GM21360 (cell line): ENCODE results near the gene SNPH.

Source experiments
- ATAC-seq: cut with Tn5 transposase; IDR thresholded peaks from one replicate; pipeline ENCODE4 v1.9.1; 2021; ENCODE audit warnings: mild to moderate bottlenecking, moderate library complexity; ENCODE audit not compliant: unreplicated experiment

Gene SNPH

DNA sequence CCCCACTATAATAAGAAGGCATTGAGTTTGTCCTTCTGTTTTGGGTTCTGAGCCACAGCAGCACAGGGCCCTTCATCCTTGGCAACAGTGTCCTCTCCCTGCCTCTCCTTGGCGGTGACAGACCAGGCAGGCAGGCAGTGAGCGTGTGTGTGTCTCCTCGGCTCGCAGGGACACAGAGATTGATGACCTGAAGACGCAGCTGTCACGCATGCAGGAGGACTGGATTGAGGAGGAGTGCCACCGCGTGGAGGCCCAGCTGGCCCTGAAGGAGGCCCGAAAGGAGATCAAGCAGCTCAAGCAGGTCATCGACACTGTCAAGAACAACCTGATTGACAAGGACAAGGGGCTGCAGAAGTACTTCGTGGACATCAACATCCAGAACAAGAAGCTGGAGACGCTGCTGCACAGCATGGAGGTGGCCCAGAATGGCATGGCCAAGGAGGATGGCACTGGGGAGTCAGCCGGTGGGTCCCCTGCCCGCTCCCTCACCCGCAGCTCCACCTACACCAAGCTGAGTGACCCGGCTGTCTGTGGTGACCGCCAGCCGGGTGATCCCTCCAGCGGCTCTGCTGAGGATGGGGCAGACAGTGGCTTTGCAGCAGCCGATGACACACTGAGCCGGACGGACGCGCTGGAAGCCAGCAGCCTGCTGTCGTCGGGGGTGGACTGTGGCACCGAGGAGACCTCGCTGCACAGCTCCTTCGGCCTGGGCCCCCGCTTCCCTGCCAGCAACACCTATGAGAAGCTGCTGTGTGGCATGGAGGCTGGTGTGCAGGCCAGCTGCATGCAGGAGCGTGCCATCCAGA is 38.8 kb downstream of the SNPH start:
- ATAC-seq: no peak

DNA sequence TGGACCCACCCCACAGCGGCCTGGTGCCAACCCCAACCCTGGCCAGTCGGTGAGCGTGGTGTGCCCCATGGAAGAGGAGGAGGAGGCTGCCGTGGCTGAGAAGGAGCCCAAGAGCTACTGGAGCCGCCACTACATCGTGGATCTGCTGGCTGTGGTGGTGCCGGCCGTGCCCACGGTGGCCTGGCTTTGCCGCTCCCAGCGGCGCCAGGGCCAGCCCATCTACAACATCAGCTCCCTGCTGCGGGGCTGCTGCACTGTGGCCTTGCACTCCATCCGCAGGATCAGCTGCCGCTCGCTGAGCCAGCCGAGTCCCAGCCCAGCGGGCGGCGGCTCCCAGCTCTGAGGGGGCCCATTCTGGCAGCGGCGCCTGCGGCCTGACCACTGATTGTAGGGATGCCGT is 39.6 kb downstream of the SNPH start:
- ATAC-seq: no peak

DNA sequence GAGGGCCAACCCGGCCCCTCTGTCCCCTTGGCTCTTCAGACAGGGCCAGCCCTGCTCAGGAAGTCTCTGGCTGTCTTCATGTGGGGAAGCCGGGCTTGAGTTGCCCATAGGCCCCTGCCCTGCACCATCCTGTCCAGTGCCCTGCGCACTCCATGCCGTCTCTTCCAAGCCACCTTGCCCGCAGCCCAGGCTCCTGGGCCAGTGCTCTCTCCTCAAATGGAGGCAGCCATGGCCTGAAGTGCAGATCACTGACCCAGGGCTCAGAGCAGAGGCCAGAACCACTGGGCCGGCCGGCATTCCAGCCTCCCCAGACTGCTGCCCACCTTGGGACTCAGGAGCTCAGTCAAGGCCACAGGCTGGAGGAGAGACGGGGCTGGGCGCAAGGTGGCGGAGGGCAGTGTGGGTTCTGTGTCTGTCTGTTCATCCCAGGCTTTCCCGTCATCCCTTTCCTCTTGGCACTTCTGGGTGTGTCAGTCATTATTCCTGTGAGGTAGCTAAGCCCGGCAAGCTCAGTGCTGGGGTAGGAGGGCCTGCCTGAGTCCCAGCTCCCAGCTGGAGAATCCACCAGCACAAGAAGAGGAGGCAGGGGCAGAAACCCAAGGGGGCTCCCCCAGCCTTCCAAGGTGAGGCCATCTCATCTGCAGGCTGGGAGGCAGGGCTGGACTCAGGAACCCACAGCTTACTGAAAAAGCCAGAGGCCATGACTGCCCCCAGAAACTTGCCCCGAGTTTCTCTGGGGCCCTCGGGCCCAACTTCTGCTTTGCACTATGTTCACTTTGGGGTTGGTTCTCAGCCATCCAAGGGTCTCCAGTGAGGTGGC is 40.4 kb downstream of the SNPH start:
- ATAC-seq: no peak

DNA sequence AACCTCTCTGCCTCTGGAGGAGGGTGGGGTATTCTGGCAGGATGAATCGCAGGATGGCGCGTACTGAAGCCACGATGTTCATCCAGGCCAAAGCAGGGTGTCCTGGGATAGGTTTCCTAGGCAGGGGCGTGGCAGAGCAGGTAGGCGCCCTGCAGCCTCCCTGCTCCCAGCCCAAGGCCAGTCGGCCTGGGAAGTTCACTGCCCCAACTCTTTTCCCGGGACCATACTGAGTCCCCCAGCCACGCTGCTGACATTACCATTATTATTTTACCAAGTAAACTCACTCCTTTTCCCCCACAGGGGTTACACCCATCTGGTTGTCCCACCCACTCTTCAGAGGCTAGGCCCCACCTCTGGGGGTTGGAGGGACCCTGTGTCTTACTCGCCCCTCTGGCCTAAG is 41.1 kb downstream of the SNPH start:
- no peak for ATAC-seq

DNA sequence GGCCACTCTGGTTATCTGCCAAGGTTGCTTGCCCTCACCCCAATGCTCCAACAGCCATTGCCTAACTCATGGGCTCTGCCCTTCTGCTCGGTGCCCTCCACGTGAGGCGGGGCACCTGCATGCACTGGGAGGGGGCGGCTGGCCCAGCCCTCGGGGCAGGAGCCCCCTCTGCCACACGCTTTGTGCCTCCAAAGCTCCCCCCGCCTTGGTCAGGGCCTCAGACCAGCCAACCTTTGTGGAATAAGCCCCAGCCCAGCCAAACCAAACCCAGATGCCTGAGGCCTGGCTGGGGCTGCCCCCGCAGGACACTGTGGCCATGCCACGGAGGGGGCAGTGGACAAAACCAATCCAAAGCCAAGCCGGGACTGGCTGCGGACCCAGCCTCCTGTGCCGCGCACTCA is 41.5 kb downstream of the SNPH start:
- ATAC-seq: no peak

DNA sequence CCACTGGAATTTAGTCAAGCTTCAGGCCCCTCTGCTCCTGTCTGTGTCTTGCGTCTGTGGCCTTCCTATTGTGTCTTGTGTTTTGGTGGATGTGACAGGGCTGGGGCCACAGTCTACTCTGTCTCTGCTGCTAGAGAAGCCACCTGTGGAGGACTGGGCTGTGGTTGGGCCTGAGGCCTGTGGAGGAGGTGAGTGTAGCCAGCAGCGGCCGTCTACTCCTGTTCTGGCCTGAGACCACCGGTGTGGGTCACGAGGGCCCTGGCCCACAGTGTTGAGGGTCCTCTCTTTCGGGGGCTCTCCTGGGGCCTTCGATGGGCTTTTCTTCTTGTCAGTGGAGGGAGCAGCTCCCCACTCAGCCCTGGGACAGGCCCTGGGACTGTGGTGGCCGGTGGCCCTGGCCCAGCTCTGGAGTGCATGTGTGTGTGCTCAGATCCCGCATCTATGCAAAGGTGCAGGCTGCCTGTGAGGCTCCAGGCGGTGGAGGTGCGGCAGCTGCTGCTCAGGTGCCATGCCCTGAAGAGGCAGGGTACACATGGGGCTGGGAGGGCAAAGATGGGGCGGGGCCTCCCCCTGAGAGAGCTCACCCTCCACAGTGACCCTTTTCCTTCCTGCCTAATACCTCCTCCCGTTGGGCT is 42.1 kb downstream of the SNPH start:
- no peak for ATAC-seq

DNA sequence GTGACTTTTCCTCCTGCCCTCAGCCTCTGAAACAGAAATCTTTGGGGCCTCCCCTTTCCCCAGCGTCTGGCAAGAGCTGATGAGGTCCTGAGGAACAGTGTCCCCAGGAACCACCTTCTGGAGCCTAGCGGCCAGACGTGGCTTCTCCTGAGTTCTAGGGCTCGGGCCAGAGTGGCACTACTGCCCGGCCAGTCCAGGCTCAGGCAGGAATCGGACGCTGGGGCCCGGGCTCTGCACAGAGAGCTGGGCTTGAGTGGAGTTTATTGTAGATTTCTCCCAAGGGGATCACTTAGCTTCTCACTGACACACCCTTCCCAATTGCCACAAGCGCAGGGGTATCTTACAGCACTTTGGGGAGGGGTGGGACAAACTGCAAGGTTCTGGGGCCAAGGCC is 42.6 kb downstream of the SNPH start:
- no peak for ATAC-seq

DNA sequence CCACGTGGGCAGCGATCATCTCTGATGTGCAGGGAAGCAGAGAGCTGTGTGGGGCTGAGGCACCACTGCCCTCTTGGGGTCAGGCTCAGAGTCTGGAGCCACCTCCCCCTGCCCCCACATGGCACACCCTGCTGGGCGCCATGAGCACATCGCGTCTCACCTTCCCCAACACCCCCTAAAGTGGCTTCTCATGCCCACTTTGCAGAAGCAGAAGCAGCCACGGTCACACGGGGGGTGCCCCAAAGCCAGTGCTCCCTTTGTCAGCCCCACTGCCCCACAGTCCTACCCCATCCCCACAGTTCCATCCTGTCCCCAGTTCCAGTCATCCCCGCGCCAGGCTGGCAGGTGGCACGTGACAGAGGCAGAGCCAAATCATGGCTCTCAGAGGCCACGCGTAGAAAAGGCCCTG is 43.3 kb downstream of the SNPH start:
- no peak for ATAC-seq

DNA sequence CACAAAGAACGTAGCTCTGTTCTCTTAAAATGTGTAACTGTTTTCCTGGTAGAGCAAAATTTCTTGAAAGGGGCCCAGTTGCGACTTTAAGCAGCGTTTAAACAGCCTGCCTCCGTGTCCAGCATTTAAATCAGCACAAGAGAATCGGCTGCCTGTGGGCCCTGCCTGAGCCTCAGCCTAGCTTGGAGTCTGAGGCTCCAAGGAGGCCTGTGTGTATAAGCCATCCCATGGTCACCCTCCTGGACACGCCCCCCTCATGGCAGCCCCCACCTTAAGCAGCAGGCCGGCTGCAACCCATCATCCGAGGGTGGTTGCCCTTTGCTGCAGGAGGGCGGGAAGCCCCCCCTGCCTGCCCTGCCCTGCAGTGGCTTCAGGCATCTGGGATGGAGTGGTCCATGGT is 44.0 kb downstream of the SNPH start:
- ATAC-seq: no peak

DNA sequence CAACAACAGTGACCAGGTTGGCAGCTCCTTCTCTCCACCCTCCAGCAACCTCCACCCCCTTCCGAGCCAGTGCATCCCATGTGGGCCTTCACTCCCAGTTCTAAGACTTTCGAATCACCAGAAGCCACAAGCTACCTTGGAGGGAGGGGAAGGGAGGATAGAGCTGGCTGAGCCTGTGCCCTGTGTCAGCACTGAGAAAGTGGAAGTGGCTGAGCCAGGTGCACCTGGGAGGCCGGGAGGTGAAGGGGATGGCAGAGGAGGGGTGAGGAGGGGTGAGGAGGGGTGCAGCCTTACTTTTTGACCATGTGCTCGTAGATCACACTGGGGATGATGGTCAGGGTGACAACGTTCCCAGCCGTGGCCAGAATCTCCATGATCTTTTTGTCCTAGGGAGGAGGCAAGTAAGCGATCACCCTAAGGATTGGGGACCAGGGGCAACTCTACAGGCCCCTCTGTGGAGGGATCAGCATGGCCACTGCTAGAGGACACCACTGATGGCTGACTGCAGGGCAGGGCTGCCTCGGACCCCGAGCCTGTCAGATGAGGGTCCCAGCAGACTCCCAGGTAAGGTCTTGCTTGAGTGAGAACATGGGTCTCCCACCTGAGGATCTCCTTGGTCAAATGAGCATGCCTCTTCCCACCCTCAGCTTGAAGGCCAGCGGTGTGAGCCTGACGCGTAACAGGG is 44.6 kb downstream of the SNPH start:
- ATAC-seq: no peak

DNA sequence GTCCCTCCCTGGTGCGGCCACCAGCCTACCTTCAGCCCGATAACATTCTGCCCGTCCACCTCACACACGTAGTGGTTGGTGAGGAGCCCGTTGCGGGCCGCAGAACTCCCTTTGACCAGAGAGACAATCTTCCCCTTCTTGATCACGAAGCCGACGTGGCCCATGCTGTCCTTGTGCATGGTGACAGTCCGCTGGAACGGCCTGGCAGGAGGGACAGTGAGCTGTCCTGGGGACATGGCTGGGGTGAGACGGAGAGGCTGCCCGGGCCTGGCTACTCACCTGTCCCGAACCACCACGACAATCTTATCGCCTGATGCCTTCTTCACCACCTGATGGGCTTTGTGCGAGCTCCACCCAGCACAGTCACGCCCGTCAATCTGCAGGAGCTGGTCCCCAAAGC is 46.2 kb downstream of the SNPH start:
- ATAC-seq: no peak

DNA sequence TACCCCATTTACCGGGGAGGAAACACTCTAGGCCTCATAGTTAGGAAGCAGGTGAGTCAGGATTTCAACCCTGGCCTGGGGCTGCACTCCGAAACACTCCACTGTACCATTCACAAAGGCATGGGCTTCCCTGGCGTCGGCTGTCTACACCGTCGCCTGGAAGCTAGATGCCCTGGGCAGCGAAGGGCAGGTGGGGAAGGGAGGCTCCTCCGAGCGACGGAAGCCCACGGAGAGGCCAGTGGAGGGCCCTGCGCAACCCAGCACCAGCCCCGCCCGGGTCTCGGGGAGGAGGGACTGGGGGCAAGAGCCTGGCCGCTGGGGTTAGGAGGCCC is 46.8 kb downstream of the SNPH start:
- no peak for ATAC-seq

DNA sequence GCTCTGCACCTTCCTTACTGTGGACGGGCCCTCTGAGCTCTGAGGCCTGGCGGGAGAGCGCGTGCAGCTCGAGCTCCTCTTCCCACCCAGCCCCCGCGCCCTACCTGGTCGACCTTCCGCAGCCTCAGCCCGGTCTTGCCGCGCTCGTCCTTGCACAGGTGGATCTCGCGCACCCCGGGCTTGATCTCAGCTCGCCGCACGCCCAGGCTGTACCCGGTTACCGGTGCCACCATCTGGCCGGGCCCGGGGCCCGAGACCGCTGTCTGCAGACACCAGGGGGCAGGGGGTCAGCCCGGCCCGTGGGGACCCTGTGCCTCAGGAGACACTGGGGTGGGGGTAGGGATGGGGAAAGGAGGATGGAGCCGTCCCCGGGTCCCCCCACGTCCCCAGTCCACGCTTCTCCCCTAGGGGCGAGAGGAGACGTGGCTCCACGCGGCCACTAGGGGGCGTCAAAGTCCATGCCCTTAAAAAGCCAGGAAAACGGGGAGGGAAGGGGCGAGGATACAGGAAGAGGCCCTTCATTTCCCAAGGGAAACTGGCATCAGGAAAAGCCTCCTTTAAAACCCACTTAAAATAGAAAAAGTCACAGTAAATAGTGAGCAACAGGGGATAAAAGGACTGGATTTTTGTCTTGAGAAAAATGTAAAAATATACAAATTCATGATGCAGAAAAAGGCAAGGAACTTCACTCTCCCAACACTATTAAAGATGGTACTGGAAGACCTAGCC is 47.3 kb downstream of the SNPH start:
- no peak for ATAC-seq

DNA sequence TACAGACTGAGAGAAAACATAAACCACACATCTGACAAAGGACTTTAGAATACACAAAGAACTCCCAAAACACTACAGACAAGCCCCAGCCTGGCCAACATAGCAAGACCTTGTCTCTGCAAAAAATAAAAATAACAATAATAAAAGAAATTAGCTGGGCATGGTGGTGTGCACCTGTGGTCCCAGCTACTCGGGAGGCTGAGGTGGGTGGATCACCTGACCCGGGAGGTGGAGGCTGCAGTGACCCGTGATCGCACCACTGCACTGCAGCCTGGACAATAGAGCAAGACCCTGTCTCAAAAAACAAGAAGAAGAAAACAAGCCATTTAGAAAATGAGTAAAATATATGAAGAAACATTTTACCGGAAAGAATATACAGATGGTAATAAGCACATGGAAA is 49.7 kb downstream of the SNPH start:
- ATAC-seq: no peak

DNA sequence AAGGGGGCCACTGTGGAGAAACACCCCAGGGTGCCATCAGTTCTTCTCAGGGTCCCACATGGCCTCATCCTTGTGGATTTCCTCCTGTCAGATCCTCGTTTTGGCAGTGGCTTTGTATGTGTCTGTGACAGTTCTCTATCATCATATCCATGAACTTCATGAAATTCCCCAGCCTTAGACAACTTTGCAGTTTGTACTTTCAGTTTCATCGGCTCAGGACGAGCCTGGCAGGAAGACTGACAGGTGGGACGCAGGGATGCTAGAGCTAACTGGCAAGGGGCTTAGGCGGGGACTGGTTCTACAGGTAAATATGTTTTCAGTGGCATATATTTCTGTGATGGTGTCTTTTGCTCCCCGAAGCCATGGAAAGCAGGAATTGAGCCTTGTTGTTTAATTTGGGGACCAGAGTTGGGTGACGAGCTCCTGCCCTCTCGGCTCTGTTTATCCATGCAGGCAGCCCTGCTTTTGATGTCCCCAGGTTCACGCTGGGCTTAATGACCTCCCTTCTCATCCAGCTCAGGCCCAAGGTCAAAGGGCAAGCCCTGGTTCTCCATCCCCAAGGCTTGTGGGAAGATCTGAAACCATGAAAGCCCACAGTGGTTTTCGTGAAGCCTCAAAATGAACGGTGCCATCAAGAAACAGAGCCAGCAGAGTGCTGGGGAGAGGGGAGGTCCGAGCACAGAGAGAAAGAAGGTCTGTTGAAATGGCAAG is 51.6 kb downstream of the SNPH start:
- ATAC-seq: no peak

DNA sequence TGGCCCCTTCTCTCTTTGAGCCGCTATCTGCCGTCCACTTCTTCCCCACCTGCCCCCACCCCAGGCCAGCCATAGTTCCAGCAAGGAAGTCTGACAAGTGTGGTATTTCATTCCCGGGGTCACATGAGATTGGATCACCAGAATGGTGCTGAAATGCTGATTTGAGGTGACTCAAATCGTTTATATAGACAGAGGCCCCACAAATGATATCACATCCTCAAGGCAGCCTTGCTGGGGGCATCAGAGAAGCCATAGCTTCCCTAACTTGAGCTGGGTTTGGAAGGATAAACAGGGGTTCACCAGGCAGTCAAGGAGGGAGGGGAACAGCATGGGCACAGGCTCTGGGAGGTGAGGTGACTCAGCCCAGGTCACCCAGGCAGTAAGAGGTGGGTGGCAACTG is 53.0 kb downstream of the SNPH start:
- ATAC-seq: no peak

DNA sequence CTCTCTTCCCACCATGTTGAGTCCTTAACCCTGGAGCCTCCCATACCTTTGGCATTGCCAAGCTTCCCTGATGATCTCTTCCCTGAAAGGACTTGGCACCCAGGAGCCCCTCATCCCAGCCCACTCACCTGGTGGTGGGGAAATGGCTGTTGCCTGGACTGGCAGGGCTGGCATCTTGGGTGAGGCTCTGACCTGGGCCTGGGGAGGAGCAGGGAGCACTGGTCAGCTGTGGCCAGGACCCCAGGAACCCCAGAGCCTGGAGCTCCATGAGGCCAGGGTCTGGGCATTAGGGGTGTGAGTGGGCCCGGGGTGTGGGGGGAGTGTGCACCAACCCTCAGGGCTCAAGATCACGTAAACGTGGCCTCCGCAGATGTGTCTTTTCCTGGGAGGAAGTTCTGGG is 53.4 kb downstream of the SNPH start:
- ATAC-seq: no peak

DNA sequence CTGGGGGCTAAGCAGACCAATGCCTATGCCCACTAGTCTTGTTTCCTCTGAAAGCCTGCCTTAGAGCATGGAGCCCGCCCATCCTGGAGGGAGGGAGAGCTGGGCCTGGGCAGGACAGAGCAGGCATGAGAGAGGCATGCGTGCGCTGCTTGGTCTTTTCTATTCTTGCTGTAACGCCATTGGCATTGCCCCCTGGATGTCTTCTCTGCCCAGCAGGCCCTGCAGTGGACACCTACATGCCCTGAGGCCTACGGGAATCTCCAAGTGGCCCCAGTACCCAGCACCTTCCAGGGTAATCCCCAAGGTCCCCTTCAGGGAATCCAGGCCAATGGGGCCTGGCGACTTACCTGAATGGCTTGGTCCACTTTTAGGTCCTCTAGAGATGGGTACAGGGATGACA is 53.9 kb downstream of the SNPH start:
- ATAC-seq: no peak

DNA sequence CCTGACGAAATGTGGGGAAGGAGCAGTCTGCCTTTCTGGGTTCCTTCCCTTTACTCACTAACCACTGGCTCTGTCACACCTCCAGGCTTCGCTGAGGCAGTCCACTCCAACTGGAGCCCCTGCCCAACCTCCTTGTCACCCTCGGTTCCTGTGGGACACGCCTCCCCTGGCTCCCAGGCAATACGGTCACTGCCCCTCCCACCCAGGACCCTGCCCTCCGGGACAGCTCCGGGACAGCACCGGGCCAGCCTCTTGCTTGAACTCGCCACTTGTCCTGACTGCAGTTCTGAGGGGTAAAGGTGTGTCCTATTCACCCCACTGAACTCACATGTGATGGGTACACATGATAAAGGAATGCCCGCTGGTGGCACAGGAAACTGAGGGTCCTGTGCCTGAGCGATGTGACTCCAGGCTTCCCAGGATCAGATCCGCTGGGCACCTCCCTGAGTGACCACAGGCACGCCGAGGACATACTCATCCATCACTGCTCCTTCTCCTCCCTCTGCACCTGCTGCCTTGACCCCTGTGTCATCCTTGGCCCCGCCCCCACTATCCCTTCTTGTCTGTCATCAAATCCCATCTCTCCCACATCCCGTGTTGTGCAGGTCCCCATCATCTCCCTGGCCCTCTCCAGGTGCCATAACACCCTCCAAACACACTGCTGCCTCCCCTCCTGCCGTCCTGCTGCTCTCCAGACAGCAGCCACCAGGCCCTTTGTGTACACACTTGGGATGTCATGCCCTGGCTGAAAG is 55.0 kb downstream of the SNPH start:
- no peak for ATAC-seq

DNA sequence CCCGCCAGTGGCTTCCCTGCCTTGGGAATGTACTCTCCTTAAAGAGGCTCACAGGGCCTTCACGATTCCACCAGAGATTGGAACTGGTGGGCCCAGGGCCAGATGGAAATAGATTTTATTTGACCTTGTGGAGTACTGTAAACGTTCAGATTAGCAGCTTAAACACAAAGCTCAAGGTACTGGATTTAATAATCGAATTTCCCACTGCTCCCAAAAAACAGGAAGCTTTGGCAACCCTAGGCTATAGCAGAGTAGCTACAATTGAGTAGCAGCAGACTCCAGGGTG is 55.5 kb downstream of the SNPH start:
- no peak for ATAC-seq
